Activated naive CD8-positive, alpha-beta T cell treated with anti-CD3 and anti-CD28 coated beads for 36 hours (primary cell): ENCODE data around the gene PCDHA13. TPM values are rescaled to one million over a fixed set of nuclear protein-coding genes. Genes with fewer than 3 reads are reported as not detected.
A peak's percentile ranks its signal among the peaks of the same experiment; 100 is the strongest.

Experiments
- DNase-seq: peaks from one replicate; pipeline ENCODE4 v3.0.0; 2021
- H3K27ac Mint-ChIP-seq: one replicate; pipeline ENCODE4 v1.8.0; 2022; ENCODE audit warnings: mild to moderate bottlenecking, moderate library complexity, mixed read lengths
- H3K27me3 Mint-ChIP-seq: one replicate; pipeline ENCODE4 v1.8.0; 2022; ENCODE audit warnings: mild to moderate bottlenecking, mixed read lengths
- H3K36me3 Mint-ChIP-seq: one replicate; pipeline ENCODE4 v1.8.0; 2021; ENCODE audit warnings: mild to moderate bottlenecking, mixed read lengths
- H3K4me1 Mint-ChIP-seq: one replicate; pipeline ENCODE4 v1.8.0; 2021; ENCODE audit warnings: mixed read lengths
- H3K4me3 Mint-ChIP-seq: one replicate; pipeline ENCODE4 v1.8.0; 2022; ENCODE audit warnings: mild to moderate bottlenecking, moderate library complexity, mixed read lengths
- H3K9me3 Mint-ChIP-seq: one replicate; pipeline ENCODE4 v1.8.0; 2022; ENCODE audit warnings: mixed read lengths
- total RNA-seq, 2 experiments: library from RNA; stranded (reverse); gene quantifications; one replicate each; pipeline ENCODE4 v1.2.3, GENCODE V29; 2021

The PCDHA13 gene
- total RNA-seq, 2 experiments from 2014 or later, result not detected

DNA sequence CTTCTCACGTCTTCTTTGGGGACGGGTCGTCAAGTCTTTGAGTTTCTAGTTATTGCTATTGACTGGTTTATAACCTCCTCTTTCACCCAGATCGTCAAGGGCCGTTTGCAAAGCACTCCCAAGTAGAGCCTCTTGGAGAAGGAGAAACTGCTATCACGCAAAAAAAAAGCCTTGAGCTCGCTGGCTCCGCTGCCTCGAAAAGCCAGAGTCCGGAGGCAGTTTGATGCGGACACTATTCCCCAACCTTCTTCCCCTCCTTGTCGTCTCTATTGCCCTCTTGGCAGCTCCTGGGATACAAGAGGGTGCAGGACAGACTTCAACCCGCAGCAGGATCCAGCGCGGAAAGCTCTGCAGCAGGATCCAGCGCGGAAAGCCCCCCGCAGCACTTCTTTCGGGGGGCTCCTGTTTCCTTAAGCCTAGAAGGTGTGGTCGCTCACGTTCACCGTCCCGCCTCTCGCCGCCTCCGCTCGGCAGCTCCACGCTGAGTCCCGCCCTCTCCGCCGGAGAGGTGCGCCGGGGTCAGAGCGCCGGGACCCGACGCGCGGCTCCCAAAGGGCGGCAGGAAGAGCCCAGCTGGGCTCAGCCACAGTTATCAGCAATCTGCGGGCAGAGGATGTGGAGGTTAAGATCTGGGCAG lies 44.0 kb downstream of the PCDHA13 start, which contains the start of gene PCDHAC1:
PCDHAC1 (plus strand) TSS at position 494 of the 637 bp plus-strand sequence. CDS start 594 bp downstream, outside the sequence.
- peaks cover 8% of the 10 kb centered on the region for H3K9me3 Mint-ChIP-seq
- H3K4me3 Mint-ChIP-seq, result peak within 1 kb of the TSS; percentile 50
- no peaks in the 10 kb centered on the region for H3K36me3 Mint-ChIP-seq
- peaks cover 70% of the 10 kb centered on the region for H3K27me3 Mint-ChIP-seq
- peaks cover 10% of the 10 kb centered on the region for H3K4me1 Mint-ChIP-seq
- DNase-seq, result peak; percentile 2
- H3K27ac Mint-ChIP-seq, result no peak within 1 kb of the TSS

DNA sequence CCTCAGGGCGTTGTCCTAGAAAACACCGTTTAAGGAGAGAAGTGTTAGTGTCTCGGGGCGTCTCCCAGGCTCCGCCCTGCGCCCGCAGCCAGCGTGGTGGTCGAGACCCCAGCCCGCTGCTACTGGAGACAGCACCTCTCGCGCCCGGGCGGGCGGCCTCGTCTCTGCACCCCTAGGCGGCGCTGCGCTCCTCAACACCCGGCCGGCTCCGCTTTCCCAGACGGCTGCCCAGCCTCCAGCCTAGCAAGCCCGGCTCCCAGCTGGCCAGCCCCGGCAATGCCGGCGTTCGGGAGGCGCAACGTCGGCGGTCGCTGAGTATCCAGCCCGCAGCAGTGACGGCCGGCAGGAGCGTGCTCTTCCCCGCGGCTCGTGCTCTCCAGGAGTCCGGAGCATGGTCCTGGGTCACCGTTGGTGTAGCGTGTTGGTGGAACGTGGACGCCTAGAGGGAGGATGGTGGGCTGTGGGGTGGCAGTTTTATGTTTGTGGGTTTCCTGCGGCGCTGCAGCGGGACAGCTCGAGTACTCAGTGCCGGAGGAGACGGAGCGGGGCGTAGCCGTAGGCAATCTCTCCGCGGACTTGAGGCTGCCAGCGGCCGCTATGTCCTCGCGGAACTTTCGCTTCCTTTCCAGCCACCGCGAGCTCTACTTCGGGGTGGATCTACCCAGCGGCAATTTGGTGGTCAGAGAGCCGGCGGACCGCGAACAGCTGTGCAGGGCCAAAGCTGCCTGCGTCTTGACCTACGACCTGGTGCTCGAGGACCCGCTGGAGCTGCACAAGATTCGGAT lies 44.7 kb downstream of the PCDHA13 start:
- H3K27ac Mint-ChIP-seq, result no peak overlapping the region
- H3K27me3 Mint-ChIP-seq, result peaks cover 74% of the 10 kb centered on the region
- H3K4me3 Mint-ChIP-seq, result peak overlapping the region; percentile 50
- peaks cover 10% of the 10 kb centered on the region for H3K4me1 Mint-ChIP-seq
- peak; percentile 33 for DNase-seq
- H3K36me3 Mint-ChIP-seq, result no peaks in the 10 kb centered on the region
- peaks cover 8% of the 10 kb centered on the region for H3K9me3 Mint-ChIP-seq

DNA sequence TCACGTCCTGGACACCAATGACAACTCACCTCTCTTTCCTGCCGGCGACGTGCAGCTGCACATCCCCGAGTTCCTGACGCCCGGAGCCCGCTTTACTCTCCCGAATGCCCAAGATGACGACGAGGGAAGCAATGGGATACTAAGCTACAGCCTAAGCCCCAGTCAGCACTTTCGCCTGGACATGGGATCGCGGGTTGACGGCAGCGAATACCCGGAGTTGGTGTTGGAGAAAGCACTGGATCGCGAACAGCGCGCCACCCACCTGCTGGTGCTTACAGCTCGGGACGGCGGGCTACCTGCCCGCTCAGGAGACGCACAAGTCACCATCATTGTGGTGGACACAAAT lies 45.3 kb downstream of the PCDHA13 start:
- peaks cover 10% of the 10 kb centered on the region for H3K4me1 Mint-ChIP-seq
- H3K27ac Mint-ChIP-seq, result no peak overlapping the region
- no peaks in the 10 kb centered on the region for H3K36me3 Mint-ChIP-seq
- DNase-seq, result no peak
- peaks cover 71% of the 10 kb centered on the region for H3K27me3 Mint-ChIP-seq
- peak overlapping the region; percentile 50 for H3K4me3 Mint-ChIP-seq
- H3K9me3 Mint-ChIP-seq, result peaks cover 8% of the 10 kb centered on the region

Other genes with a start within 250 kb of the PCDHA13 start
- under 1 TPM; 0.42 to 0.58 TPM for gene CD14, start 248.9 kb upstream of the PCDHA13 start, total RNA-seq
- 10 to 100 TPM; 34.4 to 37.4 TPM for gene TMCO6, start 242.7 kb upstream of the PCDHA13 start, total RNA-seq
- gene NDUFA2, start 234.5 kb upstream of the PCDHA13 start, total RNA-seq, result 10 to 100 TPM; 64.2 to 69.4 TPM
- gene IK, start 234.3 kb upstream of the PCDHA13 start, total RNA-seq, result 10 to 100 TPM; 94.3 to 95.3 TPM
- gene WDR55, start 217.2 kb upstream of the PCDHA13 start, total RNA-seq, result 10 to 100 TPM; 37.5 to 38.9 TPM
- 1 to 10 TPM; 2.7 to 3.7 TPM for gene DND1, start 208.5 kb upstream of the PCDHA13 start, total RNA-seq
- gene HARS1, start 190.8 kb upstream of the PCDHA13 start, total RNA-seq, result 100 to 1,000 TPM in 1 of 2 experiments, 10 to 100 TPM in 1; 95.2 to 104 TPM
- gene HARS2, start 190.7 kb upstream of the PCDHA13 start, total RNA-seq, result 10 to 100 TPM; 23.6 to 24.0 TPM
- gene ZMAT2, start 181.7 kb upstream of the PCDHA13 start, total RNA-seq, result 10 to 100 TPM; 64.8 to 67.2 TPM
- not detected for gene PCDHA1, start 96.0 kb upstream of the PCDHA13 start, total RNA-seq
- gene PCDHA2, start 87.3 kb upstream of the PCDHA13 start, total RNA-seq, result not detected
- gene PCDHA3, start 81.1 kb upstream of the PCDHA13 start, total RNA-seq, result not detected
- not detected for gene PCDHA4, start 75.1 kb upstream of the PCDHA13 start, total RNA-seq
- gene PCDHA5, start 60.5 kb upstream of the PCDHA13 start, total RNA-seq, result not detected
- gene PCDHA6, start 54.2 kb upstream of the PCDHA13 start, total RNA-seq, result not detected
- gene PCDHA7, start 47.9 kb upstream of the PCDHA13 start, total RNA-seq, result not detected
- gene PCDHA8, start 40.9 kb upstream of the PCDHA13 start, total RNA-seq, result not detected
- gene PCDHA9, start 33.7 kb upstream of the PCDHA13 start, total RNA-seq, result not detected
- not detected for gene PCDHA10, start 26.2 kb upstream of the PCDHA13 start, total RNA-seq
- gene PCDHA11, start 13.2 kb upstream of the PCDHA13 start, total RNA-seq, result not detected
- gene PCDHA12, start 6.8 kb upstream of the PCDHA13 start, total RNA-seq, result not detected
- gene PCDHAC1, start 44.2 kb downstream of the PCDHA13 start, total RNA-seq, result not detected
- not detected for gene PCDHAC2, start 84.4 kb downstream of the PCDHA13 start, total RNA-seq
- not detected for gene PCDHB1, start 169.2 kb downstream of the PCDHA13 start, total RNA-seq
- not detected for gene PCDHB2, start 212.5 kb downstream of the PCDHA13 start, total RNA-seq
- not detected for gene PCDHB3, start 218.3 kb downstream of the PCDHA13 start, total RNA-seq
- gene PCDHB4, start 239.7 kb downstream of the PCDHA13 start, total RNA-seq, result not detected